Cardiac fibroblast (primary cell): ENCODE results near the gene CLSTN2.

Source experiments
- DNase-seq, 2 donors: peaks; one replicate each; pipeline versions ENCODE4 v3.0.0 to v3.0.0-alpha.2; 2010; ENCODE audit warnings: low read depth in 2 of 2
- H3K4me3 ChIP-seq, 2 donors: replicated peaks in 1 of 2; 1 replicate in 1 of 2; 2 replicates in 1 of 2; pipeline ENCODE4 v1.5.1; 2011; ENCODE audit warnings: low read depth in 2 of 2, low read length in 2 of 2, mild to moderate bottlenecking in 2 of 2, moderate library complexity in 1 of 2
- TF ChIP-seq, protein P1 (sequence below): IDR thresholded peaks from one replicate; pipeline ENCODE4 v1.5.1; 2011; ENCODE audit warnings: low read depth, mild to moderate bottlenecking, low read length, inconsistent platforms

CLSTN2 gene

DNA sequence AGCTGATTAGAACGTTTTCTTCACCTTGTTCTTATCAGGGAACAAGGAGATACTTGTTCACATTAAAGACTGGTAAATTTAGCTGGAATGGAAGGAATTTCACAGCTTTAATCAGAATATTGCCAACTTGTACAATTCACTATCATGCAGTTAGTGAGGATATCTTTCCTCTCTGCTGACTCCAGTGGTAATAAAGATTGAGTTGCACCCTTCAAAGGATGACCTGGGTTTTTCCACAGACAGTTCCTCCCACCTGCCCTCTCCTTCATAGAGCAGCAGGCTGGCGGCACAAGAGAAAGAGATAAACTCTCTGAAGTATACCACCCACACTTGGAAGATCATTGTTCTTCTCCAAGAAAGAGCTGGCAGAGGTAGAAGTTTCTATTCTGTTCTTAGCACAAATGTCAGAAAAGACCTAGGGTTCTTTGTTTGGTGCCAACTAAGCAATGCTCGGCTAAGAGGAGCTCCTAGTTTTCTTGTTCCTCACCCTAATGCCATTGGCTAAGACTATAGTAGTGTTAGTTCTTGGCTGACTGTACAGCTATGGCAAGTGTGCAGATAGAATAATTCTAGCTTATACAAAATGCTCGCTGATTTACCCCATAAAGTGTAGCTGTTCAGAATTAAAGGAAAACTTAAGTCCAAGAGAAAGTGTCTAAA lies 169.1 kb downstream of the CLSTN2 start:
- no peak for DNase-seq
- TF ChIP-seq, protein P1, sequence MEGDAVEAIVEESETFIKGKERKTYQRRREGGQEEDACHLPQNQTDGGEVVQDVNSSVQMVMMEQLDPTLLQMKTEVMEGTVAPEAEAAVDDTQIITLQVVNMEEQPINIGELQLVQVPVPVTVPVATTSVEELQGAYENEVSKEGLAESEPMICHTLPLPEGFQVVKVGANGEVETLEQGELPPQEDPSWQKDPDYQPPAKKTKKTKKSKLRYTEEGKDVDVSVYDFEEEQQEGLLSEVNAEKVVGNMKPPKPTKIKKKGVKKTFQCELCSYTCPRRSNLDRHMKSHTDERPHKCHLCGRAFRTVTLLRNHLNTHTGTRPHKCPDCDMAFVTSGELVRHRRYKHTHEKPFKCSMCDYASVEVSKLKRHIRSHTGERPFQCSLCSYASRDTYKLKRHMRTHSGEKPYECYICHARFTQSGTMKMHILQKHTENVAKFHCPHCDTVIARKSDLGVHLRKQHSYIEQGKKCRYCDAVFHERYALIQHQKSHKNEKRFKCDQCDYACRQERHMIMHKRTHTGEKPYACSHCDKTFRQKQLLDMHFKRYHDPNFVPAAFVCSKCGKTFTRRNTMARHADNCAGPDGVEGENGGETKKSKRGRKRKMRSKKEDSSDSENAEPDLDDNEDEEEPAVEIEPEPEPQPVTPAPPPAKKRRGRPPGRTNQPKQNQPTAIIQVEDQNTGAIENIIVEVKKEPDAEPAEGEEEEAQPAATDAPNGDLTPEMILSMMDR = no peak
- no peak overlapping the region for H3K4me3 ChIP-seq

DNA sequence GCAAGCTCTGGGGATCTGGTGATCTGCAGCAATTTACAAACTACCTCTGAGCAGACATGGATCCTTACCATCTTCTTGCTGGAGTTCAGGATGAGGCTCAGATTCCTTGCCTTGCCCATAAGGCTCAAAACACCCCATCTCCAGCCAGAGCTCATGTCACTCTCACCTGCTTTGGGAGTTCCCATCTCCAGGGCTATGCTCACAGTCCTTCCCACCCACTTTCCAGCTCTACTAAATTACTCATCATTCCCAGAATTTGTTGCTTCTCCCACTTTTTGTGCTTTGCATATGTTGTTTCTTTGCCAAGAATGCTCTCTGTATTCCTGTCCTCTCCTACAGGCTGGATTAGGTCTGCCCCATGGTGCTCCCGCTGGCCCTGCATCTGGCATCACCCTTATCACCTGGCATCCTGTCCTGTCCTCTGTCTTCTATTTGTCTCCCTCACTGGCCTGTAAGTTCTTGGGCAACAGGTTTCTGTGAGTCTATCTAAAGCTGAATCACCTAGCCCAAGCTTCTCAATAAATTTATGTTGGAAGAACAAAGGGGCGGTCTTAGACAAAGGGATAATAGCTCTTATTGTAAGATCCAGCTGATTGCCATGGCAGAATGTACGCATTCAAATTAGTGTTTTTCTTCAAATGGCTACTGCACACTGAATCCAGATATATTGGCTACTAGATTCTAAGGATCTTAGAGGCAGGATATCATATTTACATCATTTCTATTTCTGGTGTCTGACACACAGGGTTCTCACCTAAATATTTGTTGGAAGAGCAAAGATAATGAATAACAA lies 179.2 kb downstream of the CLSTN2 start:
- no peak for DNase-seq
- no peak overlapping the region for H3K4me3 ChIP-seq
- TF ChIP-seq, protein P1 = no peak

DNA sequence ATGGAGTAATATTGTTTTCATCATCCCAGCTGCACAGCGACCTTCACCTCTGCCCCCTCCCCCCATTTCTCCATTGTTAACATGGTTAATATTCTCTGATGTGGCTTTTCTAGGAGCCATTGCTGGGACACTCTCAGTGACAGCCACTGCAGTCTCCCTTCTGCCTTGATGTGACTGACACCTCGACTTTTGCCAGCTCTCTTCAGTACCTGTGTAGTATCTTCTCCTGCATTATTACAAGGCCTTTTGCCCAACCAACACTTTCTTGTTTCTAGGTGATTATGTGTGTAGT lies 179.8 kb downstream of the CLSTN2 start:
- TF ChIP-seq, protein P1 = no peak
- DNase-seq = no peak
- no peak overlapping the region for H3K4me3 ChIP-seq

DNA sequence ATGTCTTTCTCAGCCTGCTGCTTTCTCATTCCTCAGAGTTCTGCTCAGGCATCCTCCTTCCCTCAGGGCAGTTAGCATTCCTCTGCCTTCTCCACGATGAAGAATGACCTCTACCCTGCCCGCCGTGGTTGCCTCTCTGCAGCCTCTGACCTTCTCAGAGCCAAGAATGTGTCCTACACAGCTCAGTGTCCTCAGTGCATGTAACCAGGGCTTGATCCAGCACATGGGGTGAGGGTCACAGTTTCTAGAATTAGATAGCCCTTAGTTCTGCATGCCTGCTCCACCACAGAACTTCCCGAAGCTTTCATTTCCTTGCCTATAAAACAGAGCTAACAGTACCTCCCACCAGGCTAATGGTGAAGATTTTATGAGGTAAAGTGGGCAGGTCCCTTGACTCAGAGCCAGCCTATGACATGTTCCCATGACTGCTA lies 182.1 kb downstream of the CLSTN2 start:
- H3K4me3 ChIP-seq = no peak overlapping the region
- no peak for DNase-seq
- TF ChIP-seq, protein P1 = no peak

DNA sequence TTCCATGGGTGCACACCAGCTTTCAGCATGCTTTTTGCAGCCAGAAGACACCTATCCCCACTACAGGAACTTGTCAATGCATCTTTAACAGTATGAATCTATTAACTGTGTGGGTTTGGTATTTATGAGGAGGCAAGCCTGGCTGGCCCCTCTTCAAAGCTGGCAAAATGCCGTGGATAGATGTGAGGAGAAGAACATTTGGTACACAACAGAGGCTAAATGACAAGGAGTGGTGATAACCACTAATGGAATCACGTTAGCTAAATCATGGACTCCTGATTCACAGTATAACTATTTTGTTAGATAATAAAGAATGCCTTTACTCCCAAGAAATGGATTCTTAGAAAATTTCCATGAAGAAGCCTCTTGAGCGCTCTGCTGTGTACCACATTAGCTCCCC lies 187.2 kb downstream of the CLSTN2 start:
- no peak overlapping the region for H3K4me3 ChIP-seq
- no peak for DNase-seq
- TF ChIP-seq, protein P1 = no peak

DNA sequence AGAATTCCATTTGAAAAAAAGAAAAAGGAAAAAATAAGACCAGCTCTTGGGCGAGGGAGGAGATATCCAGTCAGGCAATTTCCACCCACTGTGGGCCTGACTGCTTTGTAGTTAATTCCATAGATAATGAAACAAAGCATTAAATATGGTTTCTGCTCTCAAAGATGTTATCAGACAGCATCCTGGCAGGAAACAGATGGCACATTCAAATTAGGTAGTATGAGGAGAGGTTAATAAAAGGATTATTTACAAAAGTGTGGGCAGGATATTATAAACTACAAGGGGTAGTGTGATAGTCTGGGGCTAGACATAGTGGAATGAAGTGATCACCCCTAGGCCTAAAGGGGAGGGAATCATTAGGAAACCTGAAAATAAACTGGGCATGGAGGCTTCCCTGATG lies 193.2 kb downstream of the CLSTN2 start:
- H3K4me3 ChIP-seq = no peak overlapping the region
- TF ChIP-seq, protein P1 = no peak
- DNase-seq = no peak

DNA sequence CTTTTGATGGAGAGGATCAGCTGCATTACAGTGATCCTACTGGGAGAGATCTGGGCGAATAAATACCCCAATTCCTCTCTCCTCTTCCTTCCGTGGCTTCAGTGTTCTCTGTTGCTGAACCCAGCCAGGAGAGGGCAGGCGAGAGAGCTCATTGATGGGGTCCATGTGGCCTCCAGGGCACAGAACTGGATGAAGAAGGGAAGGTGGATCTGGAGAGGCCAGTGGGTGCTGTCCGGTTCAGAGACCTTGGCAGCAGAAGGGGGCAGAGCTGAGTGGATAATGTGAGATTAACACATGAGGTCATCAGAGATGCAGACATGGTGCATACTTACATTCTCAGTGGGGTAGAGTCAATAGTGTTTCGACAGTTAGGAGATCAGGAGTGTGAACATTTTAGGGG lies 193.6 kb downstream of the CLSTN2 start:
- TF ChIP-seq, protein P1 = peak; percentile 56
- peak; percentile 26 to 30 for DNase-seq
- no peak overlapping the region for H3K4me3 ChIP-seq
